DOHH2 (cell line): ENCODE data around the gene RANBP3.

Experiments used
- CTCF ChIP-seq: fragments of 200-600 bp; sonication (generic); IDR thresholded peaks from one replicate; pipeline ENCODE4 v1.5.1; 2014; ENCODE audit warnings: antibody characterized with exemption, mild to moderate bottlenecking, low read depth, low read length; ENCODE audit not compliant: poor library complexity, severe bottlenecking
- EZH2phosphoT487 ChIP-seq: fragments of 200-600 bp; sonication (generic); IDR thresholded peaks from 2 replicates; pipeline ENCODE4 v1.6.1; 2017; ENCODE audit warnings: borderline replicate concordance, mild to moderate bottlenecking, antibody characterized with exemption, low read length, moderate library complexity, mixed read lengths

DNA sequence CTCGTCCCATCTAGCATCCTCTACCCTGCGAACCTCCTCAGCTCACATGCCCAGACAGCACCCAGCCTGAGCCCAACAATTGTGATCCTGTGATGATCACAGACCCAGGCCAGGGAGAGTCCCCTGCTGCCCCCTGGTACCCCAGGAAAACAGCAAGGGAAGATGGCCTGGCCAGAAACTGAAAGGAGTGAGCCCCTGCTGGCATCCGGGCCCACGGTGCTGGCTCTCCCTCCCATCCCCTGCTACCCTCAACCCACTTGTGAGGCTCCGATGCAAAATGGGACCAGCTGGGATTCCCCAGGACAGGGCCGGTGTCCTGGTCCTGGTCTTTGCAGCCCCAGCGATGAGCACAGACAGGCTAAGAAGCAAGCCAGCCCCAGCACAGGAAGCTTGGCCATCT lies 14.1 kb downstream of the RANBP3 start:
- TF ChIP-seq CTCF (no peak), EZH2phosphoT487 (no peak)
